GM12801 (cell line): ENCODE measurements around the gene HOXD9.

ENCODE experiments used
- TF ChIP-seq, protein P1 (sequence below): IDR thresholded peaks from one replicate; pipeline ENCODE4 v1.5.1; 2011; ENCODE audit warnings: control low read depth; ENCODE audit not compliant: insufficient read length; ENCODE audit errors: extremely low read depth

Gene HOXD9

DNA sequence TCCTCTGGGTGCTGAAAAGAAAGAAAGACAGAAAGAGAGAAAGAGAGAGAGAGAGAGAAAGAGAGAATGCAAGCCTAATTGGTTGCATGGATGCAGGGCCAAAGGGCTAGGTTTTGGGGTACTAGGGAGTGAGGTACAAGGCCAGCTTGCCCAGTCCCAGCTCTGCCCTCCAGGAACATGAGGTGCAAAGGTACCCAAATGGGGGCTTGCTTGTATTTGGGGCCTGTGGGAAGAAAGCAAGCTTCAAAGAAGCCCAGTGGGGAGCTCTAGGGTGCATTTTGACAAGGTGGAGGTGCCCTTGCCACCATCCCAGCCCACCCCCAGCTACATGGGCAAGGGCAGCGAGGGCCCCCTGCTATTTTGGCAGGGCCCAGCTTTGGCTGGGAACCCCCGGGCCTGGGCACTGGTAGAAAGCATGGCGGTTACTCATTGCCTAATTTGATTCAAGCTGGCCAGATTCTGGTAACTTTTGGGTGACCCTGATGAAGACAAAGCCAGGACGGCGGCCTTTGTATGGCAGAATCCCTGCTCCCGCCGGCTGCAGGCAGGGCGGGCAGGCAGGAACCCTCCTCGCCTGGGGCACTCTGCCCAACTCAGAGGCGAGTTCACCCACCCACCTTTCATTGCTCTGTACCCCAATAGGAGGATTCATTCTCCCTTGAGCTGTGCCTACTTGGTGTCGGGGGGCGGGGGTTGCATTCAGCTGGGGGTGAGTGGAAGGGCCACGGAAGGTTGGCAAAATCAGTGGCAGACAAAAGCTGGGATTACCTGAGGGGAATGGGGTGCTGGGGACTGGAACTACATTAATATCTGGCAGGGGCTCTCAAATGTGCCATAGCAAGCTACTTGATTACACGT lies 28.3 kb downstream of the HOXD9 start:
- TF ChIP-seq, protein P1, sequence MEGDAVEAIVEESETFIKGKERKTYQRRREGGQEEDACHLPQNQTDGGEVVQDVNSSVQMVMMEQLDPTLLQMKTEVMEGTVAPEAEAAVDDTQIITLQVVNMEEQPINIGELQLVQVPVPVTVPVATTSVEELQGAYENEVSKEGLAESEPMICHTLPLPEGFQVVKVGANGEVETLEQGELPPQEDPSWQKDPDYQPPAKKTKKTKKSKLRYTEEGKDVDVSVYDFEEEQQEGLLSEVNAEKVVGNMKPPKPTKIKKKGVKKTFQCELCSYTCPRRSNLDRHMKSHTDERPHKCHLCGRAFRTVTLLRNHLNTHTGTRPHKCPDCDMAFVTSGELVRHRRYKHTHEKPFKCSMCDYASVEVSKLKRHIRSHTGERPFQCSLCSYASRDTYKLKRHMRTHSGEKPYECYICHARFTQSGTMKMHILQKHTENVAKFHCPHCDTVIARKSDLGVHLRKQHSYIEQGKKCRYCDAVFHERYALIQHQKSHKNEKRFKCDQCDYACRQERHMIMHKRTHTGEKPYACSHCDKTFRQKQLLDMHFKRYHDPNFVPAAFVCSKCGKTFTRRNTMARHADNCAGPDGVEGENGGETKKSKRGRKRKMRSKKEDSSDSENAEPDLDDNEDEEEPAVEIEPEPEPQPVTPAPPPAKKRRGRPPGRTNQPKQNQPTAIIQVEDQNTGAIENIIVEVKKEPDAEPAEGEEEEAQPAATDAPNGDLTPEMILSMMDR = no peak

DNA sequence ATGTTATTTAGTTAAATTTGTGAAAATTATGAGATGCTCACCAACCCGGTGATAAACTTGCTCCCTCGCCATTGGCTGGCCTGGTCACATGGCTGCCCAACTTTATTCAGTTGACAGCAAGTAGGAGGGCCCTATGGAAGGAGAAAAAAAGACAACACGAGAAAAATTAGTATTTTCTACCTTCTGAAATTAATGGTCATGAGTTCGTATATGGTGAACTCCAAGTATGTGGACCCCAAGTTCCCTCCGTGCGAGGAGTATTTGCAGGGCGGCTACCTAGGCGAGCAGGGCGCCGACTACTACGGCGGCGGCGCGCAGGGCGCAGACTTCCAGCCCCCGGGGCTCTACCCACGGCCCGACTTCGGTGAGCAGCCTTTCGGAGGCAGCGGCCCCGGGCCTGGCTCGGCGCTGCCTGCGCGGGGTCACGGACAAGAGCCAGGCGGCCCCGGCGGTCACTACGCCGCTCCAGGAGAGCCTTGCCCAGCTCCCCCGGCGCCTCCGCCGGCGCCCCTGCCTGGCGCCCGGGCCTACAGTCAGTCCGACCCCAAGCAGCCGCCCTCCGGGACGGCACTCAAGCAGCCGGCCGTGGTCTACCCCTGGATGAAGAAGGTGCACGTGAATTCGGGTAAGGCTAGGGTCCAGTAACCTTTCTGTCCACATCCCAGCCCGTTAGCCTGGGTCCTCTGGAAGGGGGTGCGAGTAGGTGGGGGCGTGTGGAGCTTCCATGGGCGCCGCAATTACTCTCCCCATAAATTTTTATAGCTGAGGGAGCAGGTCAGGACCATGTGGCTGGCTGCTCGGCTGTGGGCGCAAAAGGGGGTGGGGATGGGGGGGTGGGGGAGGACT lies 29.1 kb downstream of the HOXD9 start, which contains the start of gene HOXD4:
HOXD4 (plus strand) TSS at position 109 of the 846 bp plus-strand sequence; CDS start at position 193, 84 bp downstream.
- TF ChIP-seq, protein P1 = no peak

DNA sequence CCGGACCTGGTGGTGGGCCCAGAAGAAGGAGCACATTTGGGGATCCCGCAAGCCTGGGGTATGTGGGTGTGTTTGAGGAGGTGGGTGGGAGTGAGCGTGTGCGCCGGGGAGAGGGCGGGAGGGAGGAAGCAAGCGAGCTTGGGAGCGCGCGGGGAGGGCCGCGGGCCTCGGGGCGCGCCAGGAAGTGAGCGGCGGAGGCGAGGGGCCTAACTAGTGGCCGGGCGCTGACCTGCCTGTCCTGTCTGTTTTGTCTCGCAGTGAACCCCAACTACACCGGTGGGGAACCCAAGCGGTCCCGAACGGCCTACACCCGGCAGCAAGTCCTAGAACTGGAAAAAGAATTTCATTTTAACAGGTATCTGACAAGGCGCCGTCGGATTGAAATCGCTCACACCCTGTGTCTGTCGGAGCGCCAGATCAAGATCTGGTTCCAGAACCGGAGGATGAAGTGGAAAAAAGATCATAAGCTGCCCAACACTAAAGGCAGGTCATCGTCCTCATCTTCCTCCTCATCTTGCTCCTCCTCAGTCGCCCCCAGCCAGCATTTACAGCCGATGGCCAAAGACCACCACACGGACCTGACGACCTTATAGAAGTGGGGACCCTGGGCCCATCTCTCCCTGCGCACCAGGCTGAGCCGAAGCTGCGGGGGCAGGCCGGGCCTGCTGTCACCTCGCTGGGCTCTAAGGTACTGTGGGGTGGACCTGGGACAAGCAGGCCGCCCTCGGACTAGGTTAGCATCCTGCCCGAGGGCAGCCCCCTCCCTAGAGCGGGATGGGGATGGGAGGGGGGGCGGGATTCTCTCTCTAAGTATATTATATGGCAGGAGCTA lies 30.0 kb downstream of the HOXD9 start:
- TF ChIP-seq, protein P1 = no peak

DNA sequence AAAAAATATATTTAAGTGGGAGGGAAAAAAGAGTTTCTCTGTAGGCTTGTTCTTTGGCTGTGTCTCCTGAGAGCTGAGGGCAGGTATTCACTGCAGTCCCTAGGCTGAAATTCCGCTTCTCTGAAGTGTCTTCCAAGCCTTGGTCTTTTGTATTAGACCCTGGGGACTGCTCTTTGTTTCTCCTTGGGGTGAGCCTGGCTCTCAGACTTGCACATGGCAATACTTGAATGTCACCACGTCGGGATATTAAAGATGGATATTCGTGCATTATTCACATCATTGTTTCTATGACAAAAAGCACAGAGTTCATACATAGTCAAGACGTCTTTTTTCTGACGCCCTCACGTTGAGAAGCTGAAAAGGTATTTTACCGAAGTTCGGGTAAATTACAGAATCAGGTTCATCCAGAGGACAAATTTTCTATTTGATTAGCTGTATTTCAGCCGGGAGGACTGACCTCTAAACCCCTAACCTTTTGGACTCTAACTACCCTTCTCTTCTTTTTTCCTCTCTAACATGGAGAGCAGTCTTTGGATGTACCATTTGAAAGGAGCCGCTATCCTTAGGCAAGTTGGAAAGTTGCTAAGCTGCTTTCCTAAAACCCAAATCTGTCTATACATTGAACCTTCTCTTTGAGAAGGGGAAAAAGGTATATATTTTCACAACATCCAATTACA lies 32.2 kb downstream of the HOXD9 start:
- TF ChIP-seq, protein P1 = no peak

DNA sequence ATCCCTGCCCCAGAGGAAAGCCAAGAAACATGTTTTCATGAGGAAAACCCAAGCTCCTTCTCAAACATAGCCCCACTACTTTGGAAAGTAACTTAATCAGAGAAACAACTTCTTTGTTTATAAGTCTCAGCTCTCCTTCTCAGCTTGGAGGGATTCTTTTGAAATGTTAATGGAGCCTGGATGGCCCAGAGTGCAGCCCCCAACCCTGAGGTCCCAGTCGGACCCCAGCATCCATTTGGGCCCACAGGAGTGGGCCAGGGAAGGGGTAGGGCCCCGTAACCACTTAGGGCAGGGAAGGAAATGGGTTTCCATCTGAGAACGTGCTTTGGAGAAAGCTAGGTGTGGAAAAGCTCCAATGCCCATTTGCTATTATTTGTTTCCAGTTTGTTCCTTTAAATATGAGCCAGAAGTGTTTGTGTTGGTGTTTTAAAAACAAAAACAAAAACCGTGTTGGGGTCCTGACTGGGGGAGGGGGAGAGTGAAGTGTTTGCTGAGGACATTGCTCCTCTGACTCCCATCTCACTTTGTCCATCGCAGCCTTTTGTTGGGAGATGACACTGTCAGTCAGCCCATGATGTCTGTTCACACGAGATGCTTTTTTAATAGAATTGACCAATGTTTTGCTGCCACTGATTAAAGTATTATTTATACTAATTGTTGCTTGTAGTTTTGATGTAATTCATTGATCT lies 33.0 kb downstream of the HOXD9 start:
- TF ChIP-seq, protein P1 = no peak

DNA sequence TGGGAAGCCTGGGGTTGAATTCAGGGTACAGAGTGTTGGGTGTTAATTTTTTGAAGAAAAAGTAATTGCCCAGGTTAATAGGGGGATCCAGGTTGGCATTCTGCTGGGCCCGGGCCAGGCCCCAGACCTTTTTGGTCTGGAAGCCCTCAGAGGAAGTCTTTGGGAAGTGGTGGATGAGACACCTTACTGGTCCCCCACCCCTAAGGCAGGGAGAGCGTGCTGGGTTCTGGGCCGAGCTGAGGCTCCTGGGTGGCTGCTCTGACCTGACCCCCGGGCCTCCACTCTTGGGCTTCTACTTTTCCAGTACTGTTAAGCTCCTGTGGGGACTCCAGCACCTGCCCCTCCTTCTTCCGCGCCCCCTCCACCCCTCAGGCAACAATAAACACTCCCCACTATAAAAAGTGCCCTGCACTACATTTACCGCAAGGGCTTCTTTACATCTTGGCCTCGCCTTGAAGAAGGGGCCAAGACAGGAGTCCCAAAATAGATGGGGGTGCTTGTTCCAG lies 33.8 kb downstream of the HOXD9 start:
- TF ChIP-seq, protein P1 = no peak
